Activated T-helper 2 cell treated with anti-CD3 and anti-CD28 coated beads, Interferon-gamma antibody, Interleukin-2, Interleukin-4, amounts not matched to agents 10 μg/mL and 5 μg/mL and 100 μg/mL, durations not matched to agents 14 hours and 24 hours and 36 hours (primary cell): ENCODE measurements around the gene EN2. TPM values are rescaled to one million over a fixed set of nuclear protein-coding genes. Genes with fewer than 3 reads are reported as not detected.

Experiments used
- DNase-seq: peaks from one replicate; pipeline ENCODE4 v3.0.0; 2021; ENCODE audit warnings: low spot score
- H3K27ac Mint-ChIP-seq: one replicate; pipeline ENCODE4 v1.8.0; 2021; ENCODE audit warnings: mixed read lengths
- H3K27me3 Mint-ChIP-seq: one replicate; pipeline ENCODE4 v1.8.0; 2021; ENCODE audit warnings: low read depth, mixed read lengths
- H3K36me3 Mint-ChIP-seq: one replicate; pipeline ENCODE4 v1.8.0; 2021; ENCODE audit warnings: low read depth, mixed read lengths
- H3K4me1 Mint-ChIP-seq: one replicate; pipeline ENCODE4 v1.8.0; 2021; ENCODE audit warnings: low read depth, mixed read lengths
- H3K4me3 Mint-ChIP-seq: one replicate; pipeline ENCODE4 v1.8.0; 2021; ENCODE audit warnings: low read depth, mild to moderate bottlenecking, moderate library complexity, mixed read lengths
- H3K9me3 Mint-ChIP-seq: one replicate; pipeline ENCODE4 v1.8.0; 2021; ENCODE audit warnings: mixed read lengths
- intact Hi-C: fragments of 100-400 bp; cut with micrococcal nuclease; formaldehyde crosslinking; loops from one replicate; pipeline ENCODE4 v1.15.1; 2023
- total RNA-seq: library from RNA; stranded (reverse); gene quantifications from 2 replicates; pipeline ENCODE4 v1.2.3, GENCODE V29; 2022

Gene EN2
- total RNA-seq, 1 donor from 2014 or later = not detected

DNA sequence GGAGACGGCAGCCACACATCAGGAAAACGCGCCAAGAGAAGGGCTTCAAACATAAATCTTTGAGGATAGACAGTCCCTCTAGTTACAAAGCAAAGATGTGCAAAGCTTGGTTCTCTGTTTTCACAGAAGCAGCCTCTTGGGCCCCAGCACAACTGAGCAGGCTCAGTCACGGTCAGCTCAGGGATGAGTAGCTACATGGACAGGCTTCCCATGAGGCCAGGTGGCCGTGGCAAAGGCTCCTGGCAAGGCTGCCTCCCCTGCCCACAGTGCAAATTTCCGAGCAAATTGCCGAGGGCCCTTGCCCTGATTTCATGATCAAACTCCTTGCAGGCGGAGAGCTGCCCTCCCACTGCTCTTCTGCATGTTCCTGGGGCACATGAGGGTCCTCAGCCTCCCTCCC lies 37.8 kb upstream of the EN2 start:
- Mint-ChIP-seq H3K4me3 (no peak overlapping the region), H3K9me3 (no peaks in the 10 kb centered on the region), H3K36me3 (no peaks in the 10 kb centered on the region), H3K27me3 (no peaks in the 10 kb centered on the region), H3K4me1 (no peaks in the 10 kb centered on the region), H3K27ac (no peak overlapping the region)
- DNase-seq = no peak
- intact Hi-C loops = no loop called here

- intact Hi-C loops = no loop called here
- Mint-ChIP-seq H3K36me3 (no peaks in the 10 kb centered on the region), H3K9me3 (no peaks in the 10 kb centered on the region), H3K4me3 (no peak overlapping the region), H3K4me1 (no peaks in the 10 kb centered on the region), H3K27me3 (no peaks in the 10 kb centered on the region), H3K27ac (no peak overlapping the region)
- DNase-seq = no peak
These were observed 35.8 kb upstream of the EN2 start for GRCh38 chr7:155422151-155422550.

- Mint-ChIP-seq H3K36me3 (no peaks in the 10 kb centered on the region), H3K27me3 (no peaks in the 10 kb centered on the region), H3K4me3 (no peak overlapping the region), H3K27ac (no peak overlapping the region), H3K4me1 (no peaks in the 10 kb centered on the region), H3K9me3 (no peaks in the 10 kb centered on the region)
- intact Hi-C loops = no loop called here
- no peak for DNase-seq
These were observed 35.2 kb upstream of the EN2 start for GRCh38 chr7:155422599-155423336.

- H3K27ac Mint-ChIP-seq = no peak overlapping the region
- no peaks in the 10 kb centered on the region for H3K9me3 Mint-ChIP-seq
- H3K4me1 Mint-ChIP-seq = no peaks in the 10 kb centered on the region
- no peaks in the 10 kb centered on the region for H3K27me3 Mint-ChIP-seq
- DNase-seq = no peak
- intact Hi-C loops = no loop called here
- no peaks in the 10 kb centered on the region for H3K36me3 Mint-ChIP-seq
- H3K4me3 Mint-ChIP-seq = no peak overlapping the region
These were observed 34.3 kb upstream of the EN2 start for GRCh38 chr7:155423337-155424285.

DNA sequence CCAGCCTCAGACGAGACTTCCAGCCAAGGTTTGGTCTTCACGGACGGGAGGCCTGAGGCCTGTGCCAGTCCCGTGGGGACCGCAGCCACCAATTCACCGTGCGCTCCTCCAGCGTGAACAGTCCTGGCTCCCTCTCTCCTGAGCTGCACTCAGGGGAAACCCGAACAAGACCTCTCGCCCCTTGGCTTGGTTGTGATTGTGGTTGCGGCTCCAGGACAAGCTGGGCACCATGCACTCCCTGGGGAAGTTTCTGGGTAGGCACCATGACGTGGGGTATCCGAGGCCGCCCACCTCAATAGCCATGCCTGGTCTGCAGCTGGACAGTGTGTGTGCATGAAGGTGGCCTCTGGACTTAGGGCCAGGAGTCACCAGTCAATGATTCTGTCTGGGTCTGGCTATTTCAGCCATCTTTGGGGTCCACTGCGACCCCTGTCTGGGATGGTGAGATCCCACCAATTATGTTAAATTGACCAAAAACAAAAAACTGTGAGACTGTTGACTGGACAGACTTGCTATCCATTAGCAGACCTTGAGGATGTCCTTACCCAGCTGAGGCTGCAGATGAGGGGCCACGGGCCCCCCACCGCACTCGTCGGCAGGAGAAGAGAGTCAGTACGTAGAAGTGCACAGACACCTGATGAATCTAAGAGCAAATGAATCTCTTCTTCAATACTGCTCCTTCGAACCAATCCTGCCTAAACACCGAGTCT lies 33.5 kb upstream of the EN2 start:
- Mint-ChIP-seq H3K36me3 (no peaks in the 10 kb centered on the region), H3K9me3 (no peaks in the 10 kb centered on the region), H3K4me1 (no peaks in the 10 kb centered on the region), H3K27me3 (no peaks in the 10 kb centered on the region), H3K27ac (no peak overlapping the region), H3K4me3 (no peak overlapping the region)
- intact Hi-C loops = no loop called here
- DNase-seq = no peak

DNA sequence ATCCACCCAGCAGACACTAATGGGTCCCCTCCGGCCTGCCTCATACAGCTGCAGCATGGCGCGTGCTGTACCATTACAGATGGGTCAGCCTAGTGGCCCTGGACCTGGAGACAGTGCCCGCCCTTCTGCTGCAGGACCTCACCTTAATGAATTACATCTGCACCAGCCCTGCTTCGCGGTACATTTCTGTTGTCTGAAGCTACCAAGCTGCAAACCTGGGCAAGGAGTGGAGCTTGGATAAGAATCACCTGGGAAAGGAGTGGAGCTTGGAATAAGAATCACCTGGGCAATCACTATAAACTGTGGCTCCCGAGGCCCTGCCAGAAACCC lies 33.0 kb upstream of the EN2 start:
- intact Hi-C loops = no loop called here

DNA sequence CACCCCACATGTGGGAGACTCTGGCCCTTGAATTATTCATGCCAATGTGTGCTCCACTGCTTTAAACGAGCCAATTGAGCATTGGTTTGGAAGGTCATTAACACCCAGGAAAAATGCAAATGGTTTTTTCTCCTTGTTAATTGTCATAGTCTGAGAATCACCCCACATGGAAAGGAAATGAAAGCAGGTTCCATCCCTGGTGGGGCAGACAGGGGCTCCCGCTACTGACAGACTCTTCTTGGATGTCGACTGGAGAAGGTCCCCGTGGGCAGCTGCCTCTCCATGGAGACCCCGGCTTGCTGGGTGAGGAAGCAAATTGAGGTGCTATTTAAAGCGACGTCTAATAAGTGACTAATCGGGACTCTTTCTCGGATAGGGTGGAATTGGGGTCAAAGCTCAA lies 32.0 kb upstream of the EN2 start:
- Mint-ChIP-seq H3K4me3 (no peak overlapping the region), H3K36me3 (no peaks in the 10 kb centered on the region), H3K4me1 (no peaks in the 10 kb centered on the region), H3K27ac (no peak overlapping the region), H3K9me3 (no peaks in the 10 kb centered on the region), H3K27me3 (peaks cover 3% of the 10 kb centered on the region)
- intact Hi-C loops = no loop called here
- no peak for DNase-seq

More for the DNA sequence above, 33.0 kb upstream of the EN2 start:
- no peaks in the 10 kb centered on the region for H3K27me3 Mint-ChIP-seq
- no peaks in the 10 kb centered on the region for H3K4me1 Mint-ChIP-seq
- H3K4me3 Mint-ChIP-seq = no peak overlapping the region
- no peak for DNase-seq
- H3K27ac Mint-ChIP-seq = no peak overlapping the region
- H3K9me3 Mint-ChIP-seq = no peaks in the 10 kb centered on the region
- no peaks in the 10 kb centered on the region for H3K36me3 Mint-ChIP-seq

DNA sequence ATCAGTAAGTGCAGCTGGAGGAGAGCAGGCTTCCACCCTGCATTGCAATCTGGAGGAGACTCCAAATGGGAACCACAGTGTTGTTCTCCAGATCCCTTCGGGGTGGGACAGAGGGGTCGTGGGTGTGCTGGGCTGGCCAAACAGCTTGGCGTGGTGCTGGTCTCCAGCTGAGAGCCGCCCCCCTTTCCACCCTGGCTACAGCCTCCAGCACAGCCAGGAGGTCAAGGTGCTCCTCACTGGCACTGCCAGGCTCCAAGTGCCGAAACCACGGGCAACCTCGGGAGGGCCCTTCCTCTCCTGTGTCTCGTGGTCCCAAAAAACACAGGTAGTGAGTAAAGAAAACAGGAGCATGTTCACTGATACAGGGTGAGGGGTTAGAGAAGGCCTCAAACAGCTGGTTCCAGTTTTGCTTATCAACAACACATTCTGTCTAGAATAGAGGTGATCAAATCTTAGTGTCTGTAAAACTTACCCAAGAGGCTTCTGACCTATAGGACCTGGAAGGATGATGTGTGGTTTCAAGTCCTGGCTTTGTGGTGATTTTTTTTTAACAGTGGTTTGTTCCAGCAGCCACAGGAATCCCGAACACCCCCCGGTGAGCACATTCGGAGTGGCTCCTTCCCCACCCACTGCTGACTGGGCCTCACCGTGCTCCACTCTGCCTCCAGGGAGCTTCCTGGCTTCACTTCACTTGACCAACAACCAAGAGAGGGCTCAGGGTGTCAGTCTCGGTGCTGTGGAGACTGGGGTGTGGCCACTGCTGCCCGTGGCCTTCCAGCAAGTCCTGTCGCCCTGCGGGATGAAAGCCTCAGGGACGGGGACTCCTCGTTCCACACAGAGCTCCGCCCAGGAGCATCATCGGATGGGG lies 31.2 kb upstream of the EN2 start:
- H3K9me3 Mint-ChIP-seq = no peaks in the 10 kb centered on the region
- no peak for DNase-seq

DNA sequence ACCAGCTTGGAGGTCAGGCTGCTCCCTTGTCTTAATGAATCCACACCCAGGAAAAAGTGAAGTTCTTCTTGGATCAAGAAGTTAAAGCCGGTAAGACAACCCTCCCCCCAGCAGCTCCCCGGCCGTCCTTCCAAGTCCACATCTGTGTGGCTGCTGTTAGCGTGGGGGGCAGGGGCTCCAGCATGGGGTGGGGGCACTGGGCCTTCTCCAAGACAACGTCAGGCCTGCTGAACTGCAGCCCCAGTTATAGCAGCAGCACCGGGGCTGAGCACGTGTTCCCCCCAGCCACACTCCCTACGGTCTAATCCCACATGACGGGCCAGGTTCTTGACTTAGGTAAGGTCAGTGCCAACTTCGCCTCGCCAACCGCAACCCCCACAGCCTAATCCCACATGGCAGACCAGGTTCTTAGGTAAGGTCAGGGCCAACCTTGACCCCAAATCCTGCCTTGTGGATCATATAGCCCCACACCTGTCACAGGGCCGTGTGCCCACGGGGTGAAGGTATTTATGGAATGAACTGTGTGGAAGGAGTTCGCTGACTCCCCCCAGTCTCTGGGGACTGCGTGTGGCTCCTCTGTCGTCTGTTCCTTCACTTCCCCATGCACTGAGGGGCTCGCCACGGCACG lies 30.4 kb upstream of the EN2 start:
- no peaks in the 10 kb centered on the region for H3K9me3 Mint-ChIP-seq
- DNase-seq = no peak

More for the DNA sequence above, 31.2 kb upstream of the EN2 start:
- H3K4me1 Mint-ChIP-seq = no peaks in the 10 kb centered on the region
- no peaks in the 10 kb centered on the region for H3K36me3 Mint-ChIP-seq
- H3K27me3 Mint-ChIP-seq = peaks cover 7% of the 10 kb centered on the region
- no peak overlapping the region for H3K27ac Mint-ChIP-seq
- no peak overlapping the region for H3K4me3 Mint-ChIP-seq
- intact Hi-C loops = no loop called here

GRCh38 chr7:155428171-155428834 lies 29.6 kb upstream of the EN2 start:
- no peaks in the 10 kb centered on the region for H3K36me3 Mint-ChIP-seq
- H3K9me3 Mint-ChIP-seq = no peaks in the 10 kb centered on the region
- H3K4me3 Mint-ChIP-seq = no peak overlapping the region
- no peak overlapping the region for H3K27ac Mint-ChIP-seq
- no peak for DNase-seq
- intact Hi-C loops = no loop called here
- peaks cover 9% of the 10 kb centered on the region for H3K27me3 Mint-ChIP-seq
- no peaks in the 10 kb centered on the region for H3K4me1 Mint-ChIP-seq

More for the DNA sequence above, 30.4 kb upstream of the EN2 start:
- intact Hi-C loops = no loop called here
- Mint-ChIP-seq H3K4me3 (no peak overlapping the region), H3K27ac (no peak overlapping the region), H3K27me3 (peaks cover 9% of the 10 kb centered on the region), H3K4me1 (no peaks in the 10 kb centered on the region), H3K36me3 (no peaks in the 10 kb centered on the region)

GRCh38 chr7:155429651-155430050 lies 28.3 kb upstream of the EN2 start:
- Mint-ChIP-seq H3K27ac (no peak overlapping the region), H3K4me1 (no peaks in the 10 kb centered on the region), H3K27me3 (peaks cover 11% of the 10 kb centered on the region), H3K4me3 (no peak overlapping the region), H3K36me3 (no peaks in the 10 kb centered on the region), H3K9me3 (no peaks in the 10 kb centered on the region)
- DNase-seq = no peak
- intact Hi-C loops = no loop called here
